ENCODE data around the gene DLGAP1.

DNA sequence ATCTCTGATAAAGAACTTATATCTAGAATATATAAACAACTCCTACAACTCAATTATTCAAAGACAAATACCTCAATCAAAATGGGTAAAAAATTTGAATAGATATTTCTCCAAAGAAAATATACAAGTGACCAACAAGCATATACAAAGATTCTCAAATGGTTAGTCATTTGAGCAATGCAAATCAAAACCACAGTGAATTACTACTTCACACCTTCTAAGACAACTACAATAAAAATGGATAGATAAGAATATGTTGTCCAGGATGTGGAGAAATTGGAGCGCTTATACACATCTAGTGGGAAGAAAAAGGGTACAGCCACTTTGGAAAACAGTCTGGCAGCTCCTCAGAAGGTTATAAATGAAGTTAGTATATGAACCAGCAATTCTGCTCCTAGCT lies 672.2 kb downstream of the DLGAP1 start:
- no peak for TF ChIP-seq POLR2A (IDR thresholded peaks at IDR 0.05)
- TF ChIP-seq, protein P1, sequence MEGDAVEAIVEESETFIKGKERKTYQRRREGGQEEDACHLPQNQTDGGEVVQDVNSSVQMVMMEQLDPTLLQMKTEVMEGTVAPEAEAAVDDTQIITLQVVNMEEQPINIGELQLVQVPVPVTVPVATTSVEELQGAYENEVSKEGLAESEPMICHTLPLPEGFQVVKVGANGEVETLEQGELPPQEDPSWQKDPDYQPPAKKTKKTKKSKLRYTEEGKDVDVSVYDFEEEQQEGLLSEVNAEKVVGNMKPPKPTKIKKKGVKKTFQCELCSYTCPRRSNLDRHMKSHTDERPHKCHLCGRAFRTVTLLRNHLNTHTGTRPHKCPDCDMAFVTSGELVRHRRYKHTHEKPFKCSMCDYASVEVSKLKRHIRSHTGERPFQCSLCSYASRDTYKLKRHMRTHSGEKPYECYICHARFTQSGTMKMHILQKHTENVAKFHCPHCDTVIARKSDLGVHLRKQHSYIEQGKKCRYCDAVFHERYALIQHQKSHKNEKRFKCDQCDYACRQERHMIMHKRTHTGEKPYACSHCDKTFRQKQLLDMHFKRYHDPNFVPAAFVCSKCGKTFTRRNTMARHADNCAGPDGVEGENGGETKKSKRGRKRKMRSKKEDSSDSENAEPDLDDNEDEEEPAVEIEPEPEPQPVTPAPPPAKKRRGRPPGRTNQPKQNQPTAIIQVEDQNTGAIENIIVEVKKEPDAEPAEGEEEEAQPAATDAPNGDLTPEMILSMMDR (IDR thresholded peaks at IDR 0.05), result no peak
